Measurements from ENCODE around the gene CRIM1.

Gene CRIM1

DNA sequence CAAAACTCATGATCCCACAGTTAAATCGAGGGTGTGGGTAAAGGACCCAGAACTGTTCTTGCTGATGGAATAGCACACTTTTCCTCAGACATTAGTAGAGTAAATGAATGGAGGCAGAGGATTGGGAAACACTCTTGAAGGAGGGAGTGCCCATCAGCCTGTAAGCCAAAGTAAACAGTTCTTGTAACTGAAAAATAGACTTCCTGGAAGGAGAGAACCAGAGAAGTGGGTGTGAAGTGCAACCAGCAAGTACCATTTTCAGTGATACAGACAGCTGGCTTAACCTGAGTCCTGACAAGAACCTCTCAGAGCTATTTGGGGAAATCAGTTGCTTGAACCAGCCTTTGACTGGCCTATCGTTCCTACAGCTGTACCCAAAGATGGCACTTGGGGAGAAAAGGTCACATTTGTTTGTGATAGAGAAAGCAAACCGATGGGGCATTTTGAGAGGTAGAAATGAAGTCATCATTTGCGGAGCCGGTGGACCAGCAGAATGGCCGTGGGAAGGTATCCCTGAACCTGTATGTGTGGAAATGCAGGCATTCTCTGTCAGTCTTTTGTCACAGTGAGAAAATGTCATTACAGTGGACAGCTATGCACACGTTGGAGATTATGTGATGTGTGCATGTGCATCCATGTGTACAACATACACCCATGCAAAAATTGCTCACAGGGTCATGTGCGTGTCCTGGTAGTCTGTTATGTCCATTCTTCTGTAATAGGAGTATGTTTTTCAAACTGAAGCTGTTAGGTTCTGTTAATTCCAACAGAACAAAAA, 17.8 kb downstream of the CRIM1 start:
- DNase-seq (ENCODE audit: low read depth in 2 of 2) = no peak

DNA sequence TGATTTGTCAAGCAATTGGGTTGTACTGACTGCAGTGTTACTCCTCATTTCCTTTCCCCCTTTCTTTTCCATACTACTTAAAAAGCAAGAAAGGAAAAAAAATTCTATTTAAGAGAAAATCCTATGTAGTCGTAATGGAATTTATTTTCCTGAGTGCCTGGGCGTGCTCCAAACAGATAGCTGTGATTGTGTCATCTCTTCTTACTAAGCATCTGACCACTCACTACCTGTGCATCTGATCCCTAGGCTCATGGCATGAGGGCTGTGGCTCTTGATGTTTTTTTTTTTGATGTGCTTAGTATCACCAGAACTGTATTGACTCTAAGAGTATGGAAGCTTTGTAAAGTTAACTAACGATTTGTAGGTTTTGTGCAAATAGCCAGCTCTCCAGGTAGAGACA, 19.0 kb downstream of the CRIM1 start:
- DNase-seq (ENCODE audit: low read depth in 2 of 2) = no peak

DNA sequence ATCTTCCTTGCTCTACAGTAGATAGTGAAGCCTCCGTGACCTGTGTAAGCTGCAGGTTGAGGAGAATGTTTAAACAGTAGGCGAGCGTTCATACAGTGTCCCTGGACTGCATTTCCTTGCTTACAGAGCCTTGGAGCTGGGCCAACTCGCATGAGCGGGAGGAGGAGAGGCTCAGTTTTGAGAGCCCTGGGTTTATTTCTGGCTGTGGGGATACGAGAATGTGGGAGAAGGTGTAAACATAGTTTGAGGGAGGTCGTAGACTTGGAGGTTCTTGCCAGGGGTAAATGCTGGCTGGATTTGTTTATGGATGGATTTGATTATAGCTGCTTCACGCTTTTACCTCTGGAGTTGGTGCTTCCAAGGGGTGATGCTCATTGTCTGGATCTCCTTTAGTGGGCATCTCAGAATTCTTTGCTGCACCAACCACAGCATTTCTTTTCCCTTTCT, 20.8 kb downstream of the CRIM1 start:
- no peak for DNase-seq (ENCODE audit: low read depth in 2 of 2)

DNA sequence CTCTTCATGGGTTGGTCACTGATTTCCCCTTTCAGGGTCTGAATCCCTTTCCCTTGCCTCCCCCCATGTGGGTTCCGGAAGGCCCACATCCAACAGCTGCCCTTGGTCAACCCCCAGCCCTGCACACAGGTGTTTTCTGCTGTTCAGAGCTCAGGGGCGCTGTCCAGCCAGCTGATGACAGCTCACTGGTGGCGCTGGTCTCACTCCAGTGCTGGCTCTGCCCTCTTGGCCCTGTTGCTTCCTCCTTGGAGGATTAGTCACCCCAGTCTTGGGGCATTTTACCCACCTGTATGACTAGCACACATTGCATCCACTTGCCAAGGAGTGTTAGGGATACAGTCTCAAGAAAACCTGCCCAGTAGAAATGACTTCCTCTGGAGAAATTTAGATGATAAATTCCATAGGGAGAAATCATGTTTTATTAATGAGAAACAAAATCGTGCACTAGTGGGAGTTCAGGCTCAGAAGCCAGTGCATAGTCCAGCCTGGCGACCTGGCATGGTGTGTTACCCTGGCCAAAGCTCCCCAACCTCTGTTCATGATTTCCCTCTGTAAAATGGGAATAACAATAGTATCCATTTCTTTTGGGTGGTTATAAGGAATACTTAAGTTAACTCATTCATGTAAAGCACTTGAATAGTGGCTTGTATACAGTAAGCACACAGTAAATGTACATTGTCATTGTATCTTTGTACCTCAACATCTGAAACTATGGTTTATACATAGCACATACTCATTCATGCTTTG, 21.6 kb downstream of the CRIM1 start:
- no peak for DNase-seq (ENCODE audit: low read depth in 2 of 2)

DNA sequence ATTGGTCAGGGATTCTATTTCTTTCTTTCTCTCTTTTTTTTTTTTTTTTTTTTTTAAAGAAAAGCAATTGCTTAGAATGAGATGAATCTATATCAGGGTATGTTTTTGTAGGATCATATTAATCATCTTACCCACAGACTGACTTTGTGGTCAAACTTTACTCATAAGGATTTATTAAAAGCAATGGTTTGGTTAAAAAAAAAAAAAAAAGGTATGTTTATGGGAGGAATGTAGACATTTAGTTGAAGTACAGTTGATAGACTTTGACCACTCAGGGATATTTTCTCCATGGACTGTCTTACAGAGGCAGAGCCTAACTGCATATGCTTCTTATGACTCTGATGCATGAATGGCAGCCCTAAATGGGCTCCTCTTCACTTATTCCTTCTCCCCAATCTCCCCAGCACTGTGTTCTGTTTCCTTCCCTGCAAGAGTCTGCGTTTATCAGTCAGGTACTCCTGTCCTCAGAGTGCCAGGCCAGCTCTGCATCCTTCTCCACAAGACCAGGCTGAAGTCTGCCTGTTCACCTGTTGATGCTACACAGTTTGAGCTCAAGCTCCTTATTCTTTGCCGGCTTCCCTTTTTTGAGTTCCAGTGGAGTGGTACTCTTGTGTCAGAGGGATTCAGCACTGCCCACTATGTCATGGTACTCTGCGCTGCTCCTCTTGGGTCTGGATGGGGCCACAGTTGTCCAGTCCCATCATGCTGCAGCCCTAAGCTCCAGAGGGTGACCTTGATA, 24.3 kb downstream of the CRIM1 start:
- DNase-seq (ENCODE audit: low read depth in 2 of 2) = no peak

DNA sequence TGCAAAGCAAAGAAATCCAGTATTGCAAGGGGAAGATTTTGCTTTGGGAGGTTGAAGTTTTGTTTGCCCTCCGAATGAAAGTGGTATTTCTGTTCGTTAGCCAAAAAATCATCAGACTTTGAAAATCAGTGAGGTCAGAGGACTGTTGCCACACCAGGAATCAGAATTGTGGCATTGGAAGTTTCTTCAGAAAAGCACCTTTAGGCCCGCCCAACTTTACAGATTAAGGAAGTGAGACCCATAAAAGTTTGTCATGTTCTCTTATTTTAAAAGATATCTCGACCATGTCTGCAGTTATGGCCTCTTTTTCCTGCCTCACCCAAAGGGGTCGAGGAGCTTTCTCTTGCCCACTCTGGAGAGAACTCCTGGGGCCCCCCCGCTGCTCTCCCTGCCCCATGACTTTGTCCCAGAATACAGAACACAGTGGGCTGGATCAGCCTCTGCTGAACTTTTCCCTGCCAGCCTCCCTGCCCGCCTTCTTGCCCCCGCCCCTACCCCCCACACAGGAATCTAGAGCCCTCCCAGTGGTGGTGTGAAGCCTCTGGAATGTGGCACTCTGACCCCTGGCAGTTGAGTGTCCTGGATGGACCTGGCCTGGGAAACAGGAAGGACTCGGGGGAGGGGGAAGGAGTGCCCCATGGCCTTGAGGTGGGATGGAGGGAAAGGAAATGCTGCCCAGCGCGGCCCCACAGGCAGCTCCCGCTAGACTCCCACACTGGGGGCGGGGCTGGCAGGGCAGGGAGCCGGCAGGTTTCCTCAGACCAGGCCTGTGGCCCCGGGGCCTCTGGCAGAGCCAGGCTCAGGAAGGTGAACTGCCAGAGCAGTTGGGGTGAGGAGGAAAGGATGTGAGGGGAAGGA, 25.3 kb downstream of the CRIM1 start:
- DNase-seq (ENCODE audit: low read depth in 2 of 2) = no peak

DNA sequence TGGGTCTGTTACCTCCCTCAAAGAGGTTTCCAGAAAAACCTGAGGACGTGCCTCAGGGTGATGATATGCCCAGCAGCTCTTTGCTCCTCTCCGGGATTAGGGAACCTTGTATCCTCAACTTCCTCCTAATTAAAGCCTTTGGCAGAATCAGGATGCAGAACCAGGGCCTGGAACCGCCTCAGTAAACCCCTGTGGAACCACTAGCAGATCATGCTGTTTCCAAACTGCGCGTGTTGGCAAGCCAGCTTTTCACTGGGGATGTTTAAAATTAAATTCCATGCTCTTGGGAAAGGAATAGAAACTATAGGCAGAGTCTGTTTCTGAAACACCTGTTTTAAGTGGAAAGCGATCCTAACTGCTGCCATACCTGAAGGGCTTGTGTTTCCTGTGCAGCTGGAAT, 26.4 kb downstream of the CRIM1 start:
- no peak for DNase-seq (ENCODE audit: low read depth in 2 of 2)

DNA sequence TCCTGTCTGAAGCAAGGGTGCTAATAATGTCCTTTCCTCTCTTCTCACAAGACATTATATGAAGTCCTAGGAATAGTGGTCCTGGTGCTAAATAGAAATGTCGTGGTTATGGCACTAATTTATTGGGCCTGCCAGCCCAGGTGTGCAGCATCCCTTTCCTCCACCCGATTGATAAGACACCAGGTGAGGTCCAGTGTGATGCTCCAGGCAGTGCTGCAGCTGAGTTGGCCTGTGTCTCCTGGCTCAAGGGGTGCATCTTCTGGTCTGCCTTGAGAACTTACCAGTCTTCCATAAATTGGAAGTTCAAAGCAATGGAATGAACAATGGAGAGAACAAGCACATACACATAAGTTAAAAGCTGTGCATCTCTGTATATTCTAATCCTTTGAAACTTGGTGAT, 26.9 kb downstream of the CRIM1 start:
- no peak for DNase-seq (ENCODE audit: low read depth in 2 of 2)

DNA sequence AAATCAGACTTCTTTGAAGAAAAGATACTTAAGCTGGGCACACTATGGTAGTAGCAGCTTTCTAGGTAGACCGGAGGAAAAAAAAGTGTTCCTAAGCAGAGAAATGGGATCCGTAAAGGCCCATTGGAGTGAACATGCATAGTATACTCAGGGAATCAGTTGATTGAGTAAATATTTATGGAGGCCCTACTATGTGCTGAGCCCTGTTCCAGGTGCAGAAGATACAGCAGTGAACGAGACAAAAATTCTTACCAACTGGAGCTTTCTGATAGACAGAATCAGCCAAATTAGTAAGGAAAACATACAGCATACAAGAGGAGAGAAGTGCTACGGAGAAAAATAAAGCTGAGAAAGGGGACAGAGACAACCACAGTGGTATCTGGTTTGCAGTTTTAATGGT, 28.1 kb downstream of the CRIM1 start:
- DNase-seq (ENCODE audit: low read depth in 2 of 2) = no peak

DNA sequence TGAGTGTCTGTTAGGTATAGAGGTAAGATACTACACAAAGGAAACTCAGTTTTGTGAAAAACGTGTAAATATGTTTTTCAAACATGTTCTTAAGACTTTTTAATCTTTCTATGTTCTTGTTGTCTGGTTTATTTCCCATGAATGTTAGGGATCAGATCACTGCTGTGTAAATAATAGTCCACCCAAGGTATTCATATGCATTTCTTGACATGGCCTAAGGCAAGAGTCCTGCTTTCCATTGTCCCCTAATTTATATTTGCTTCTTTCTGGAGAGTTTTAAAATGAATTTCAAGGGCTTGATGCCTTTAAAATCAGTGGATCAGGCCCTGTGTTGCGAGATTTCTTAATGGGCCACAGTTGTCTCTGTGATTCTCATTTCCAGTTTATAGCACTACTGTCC, 28.9 kb downstream of the CRIM1 start:
- no peak for DNase-seq (ENCODE audit: low read depth in 2 of 2)

DNA sequence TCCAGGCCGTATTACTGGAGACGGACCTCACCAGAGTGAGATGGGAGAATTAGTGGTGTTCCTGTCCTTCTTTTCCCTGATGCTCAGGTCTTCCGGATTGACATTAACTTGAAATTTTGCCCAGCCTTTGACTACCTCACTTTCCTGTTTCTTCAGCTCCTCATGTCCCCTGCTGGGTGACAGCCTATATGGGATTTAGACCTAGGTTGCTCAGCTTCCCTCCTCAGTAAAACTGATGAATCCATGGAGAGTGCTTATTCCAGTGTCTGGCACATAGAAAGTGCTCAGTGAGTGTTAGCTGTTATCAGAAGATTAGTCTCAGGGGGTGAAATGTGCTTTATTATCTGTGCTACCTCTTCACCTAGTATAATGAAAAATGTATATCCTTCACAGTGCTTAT, 30.0 kb downstream of the CRIM1 start:
- no peak for DNase-seq (ENCODE audit: low read depth in 2 of 2)

DNA sequence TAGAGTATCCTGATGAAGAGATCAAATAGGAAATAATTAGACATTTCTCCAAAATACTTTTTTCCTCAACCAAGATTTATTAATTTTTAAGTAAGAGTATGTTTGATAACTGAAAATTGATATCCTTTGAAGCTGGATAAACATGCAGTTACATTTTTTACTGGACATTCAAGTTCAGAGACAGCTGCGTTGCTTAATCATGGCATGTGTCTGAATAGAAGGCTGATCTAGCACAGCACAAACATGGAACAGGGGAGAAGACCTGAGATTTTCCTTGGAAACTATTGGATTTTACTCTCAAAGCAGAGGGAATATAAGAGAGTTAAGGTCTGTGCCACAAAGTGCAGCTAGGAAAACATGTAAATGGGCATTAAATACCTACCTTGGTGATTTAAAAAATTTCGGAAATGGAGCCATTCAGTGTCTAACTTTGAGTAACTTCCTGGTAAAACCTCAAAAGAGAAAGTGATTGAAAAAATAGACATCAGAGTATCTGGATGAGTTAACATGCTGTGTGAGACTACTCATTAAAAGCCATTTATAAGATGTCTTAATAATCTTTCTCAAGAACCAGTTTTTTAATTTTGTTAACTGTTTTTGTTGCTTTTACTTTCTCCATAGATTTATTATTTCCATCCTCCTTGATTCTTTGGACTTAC, 31.8 kb downstream of the CRIM1 start:
- DNase-seq (ENCODE audit: low read depth in 2 of 2) = no peak

DNA sequence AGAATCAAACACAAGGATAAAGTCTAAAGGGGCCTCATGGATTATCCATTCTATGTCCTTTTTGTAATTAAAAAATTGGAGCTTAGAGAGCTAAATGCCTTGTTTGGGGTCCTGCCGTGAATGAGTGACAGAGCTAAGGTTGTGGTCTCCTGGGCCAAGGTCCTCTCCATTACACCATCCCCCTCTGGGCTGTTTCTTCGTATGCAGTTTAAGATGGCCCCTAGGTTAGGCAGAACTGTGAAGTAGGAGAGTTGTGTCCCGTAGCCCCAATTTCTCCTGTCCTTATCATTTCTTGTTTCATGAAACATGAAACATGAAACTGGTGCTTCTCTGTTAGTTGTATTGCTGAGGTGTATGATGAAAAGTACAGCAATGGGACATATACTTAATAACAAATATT, 32.9 kb downstream of the CRIM1 start:
- DNase-seq (ENCODE audit: low read depth in 2 of 2) = no peak

DNA sequence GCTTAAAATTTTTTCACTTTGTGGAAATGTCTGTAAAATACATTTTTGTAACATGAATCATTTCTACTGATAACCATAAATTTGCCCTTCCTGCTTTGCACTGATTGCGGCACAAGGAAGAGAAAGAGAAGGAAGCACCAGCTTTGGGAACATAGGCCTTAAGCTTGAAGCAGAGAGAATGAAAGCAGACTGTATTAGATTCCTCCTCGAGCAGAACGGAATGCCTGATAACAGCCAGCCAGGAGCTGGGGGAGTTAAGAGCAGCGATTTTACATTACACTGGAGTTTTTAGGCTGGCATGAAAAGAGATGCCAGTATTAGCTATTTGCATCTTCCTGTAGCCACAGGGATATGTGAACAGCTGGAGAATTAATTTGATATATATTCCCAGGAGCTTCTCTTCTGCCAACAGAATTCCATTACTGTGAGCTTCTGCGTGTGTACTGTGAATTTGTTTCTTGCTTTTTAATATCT, 33.5 kb downstream of the CRIM1 start:
- no peak for DNase-seq (ENCODE audit: low read depth in 2 of 2)

DNA sequence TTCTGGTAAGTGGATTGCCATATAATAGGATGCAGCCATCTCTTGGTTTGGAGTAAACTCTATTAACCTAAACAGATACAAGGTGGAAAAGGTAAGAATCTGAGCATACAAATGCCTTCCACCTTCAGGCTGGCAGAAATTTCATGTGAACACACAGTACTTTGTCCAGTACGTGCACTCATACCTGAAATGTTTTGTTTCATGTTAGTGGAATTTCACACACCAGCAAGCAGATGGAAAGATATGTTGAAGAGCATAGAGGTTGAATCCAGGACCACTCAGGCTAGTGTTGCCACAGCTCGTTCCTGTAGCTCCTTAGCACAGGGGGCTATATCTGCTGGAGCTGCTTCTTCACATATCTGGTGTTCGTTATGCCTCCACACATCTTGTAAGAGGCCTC, 34.0 kb downstream of the CRIM1 start:
- no peak for DNase-seq (ENCODE audit: low read depth in 2 of 2)

DNA sequence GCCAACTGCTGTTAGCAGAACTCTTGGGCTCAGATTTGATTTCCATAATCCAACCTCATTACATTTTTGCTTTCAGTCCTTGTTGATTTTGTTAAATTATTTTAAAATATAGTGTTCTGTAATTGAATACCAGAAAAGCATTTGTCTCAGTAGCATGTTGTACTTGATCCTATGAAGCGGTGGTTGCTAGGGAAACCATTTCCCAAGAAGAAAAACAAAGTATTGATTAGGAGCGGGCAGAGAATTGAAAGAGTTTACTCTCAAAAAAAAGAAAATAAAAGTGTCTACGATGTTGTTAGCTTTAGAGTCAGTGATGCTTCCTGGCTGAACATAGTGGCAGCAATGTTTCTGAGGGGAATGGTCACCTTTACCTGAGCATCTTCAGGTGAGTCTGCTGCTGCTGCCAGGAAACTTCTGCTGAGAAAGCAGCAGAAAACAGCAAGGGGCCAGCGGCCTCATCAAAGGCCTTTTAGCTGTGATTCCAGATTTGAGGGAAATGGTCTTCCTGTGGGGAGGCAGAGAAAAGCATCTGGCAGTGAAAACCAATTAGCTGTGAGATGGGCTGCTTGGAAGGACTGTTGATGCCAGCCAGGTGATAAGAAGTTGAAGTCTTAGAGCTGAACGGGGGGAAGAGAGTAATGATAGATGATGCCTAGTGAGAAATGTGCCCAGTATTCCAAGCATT, 37.1 kb downstream of the CRIM1 start:
- no peak for DNase-seq (ENCODE audit: low read depth in 2 of 2)

DNA sequence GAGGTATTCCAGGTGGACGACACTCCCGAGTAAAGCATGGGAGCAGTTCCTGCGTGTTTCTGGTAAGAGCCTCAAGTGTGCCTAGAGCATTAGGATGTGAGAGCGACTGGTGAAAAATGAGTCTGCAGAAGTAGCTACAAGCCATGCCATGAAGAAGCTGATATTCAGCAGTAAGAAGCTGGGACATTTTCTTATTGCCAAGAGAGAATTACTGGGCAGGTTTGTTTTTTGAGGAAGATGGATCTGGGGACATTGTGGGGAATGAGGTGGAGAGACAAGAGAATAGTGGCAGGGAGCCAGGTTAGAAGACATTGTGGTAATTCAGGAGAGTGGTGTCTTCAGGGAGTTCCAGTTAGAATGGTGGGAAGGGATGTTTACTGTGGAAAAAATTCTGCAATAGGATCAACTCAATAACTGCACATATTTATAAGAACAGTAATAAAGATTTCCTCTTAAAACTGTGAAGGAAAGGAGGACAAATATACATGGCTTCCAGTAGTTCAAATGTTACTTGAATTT, 38.2 kb downstream of the CRIM1 start:
- DNase-seq (ENCODE audit: low read depth in 2 of 2) = no peak

DNA sequence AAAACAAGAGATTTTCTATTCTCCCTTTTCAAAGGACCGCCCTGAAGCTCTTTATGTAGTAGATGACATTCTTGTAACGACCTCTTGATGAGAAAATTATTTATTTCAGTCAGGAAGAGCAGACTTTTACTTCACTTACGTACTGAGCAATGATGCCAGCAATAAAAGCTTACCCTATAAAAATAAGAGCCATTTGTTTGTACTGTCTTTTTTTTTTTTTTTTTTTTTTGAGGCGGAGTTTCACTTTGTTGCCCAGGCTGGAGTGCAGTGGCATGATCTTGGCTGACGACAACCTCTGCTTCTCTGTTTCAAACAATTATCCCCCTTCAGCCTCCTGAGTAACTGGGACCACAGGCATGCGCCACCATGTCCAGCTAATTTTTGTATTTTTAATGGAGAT, 39.2 kb downstream of the CRIM1 start:
- no peak for DNase-seq (ENCODE audit: low read depth in 2 of 2)

DNA sequence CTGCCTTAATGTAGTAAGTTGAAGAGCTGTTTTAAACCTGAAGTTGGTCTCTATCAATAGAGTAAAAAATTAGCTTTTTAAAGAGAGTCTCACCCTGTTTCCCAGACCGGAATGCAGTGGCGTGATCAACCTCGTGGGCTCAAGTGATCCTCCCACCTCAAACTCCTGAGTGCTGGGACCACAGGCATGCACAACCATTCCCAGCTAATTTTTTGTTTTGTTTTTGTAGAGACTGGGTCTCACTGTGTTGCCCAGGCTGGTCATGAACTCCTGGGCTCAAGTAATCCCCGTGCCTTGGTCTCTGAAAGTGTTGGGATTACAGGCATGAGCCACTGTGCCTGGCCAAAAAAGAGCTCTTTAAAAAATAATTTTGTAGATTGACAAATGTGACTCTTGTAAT, 40.3 kb downstream of the CRIM1 start:
- no peak for DNase-seq (ENCODE audit: low read depth in 2 of 2)

DNA sequence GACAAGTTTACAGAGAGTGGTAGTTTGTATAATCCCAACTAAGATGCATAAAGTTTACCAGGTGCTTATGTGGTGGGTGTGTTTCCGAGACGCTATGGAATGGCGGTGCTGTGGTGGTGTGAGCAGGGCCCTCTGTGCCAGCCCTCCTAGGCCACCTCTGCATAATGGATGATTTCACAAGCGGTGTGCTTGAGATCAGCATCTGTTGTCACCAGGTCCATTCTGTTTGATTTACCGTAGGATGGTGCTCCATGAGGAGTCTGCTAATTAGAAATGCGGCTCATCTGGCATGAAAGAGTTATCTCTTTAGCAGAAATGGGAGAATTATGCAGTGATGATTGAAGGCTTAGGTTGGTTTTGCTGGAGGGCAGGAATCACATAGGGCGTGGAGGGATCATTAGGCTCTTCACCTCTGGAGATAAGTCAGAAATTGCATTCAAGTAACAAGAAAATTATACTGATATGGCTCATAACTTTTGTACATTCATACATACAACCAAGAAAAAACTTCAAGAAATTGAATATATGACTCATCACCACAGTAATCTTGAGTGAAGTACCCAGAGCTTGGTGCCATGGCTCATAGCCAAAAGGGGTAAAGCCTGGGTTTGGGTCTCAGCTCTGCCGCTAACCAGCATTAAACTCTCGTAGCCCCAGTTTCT, 41.4 kb downstream of the CRIM1 start:
- DNase-seq (ENCODE audit: low read depth in 2 of 2) = no peak

Data from stimulated activated CD8-positive, alpha-beta memory T cell treated with anti-CD3 and anti-CD28 coated beads, Interleukin-15, amount 100 ng/mL, for 4 hours (primary cell).